Measurements from ENCODE around the gene MIA2.
"Not testable (repeated sequence)": the region's sequence is repeated elsewhere in the genome, so short reads cannot be mapped to it uniquely, and the experiment has no call there.

The MIA2 gene

GRCh38 chr14:39232554-39233415, 930 bp upstream of the MIA2 start:
- peak; percentile 24 for DNase-seq

- DNase-seq, result not testable (repeated sequence)
Observed at GRCh38 chr14:39234986-39235385, 1.3 kb downstream of the MIA2 start.

GRCh38 chr14:39235466-39235865, 1.8 kb downstream of the MIA2 start:
- DNase-seq, result not testable (repeated sequence)

- DNase-seq, result no peak
Observed at GRCh38 chr14:39240769-39241168, 7.1 kb downstream of the MIA2 start.

GRCh38 chr14:39241637-39242036, 7.9 kb downstream of the MIA2 start:
- no peak for DNase-seq

- DNase-seq, result no peak
Observed at GRCh38 chr14:39243831-39244230, 10.1 kb downstream of the MIA2 start.

- no peak for DNase-seq
Observed at GRCh38 chr14:39246618-39247017, 12.9 kb downstream of the MIA2 start.

GRCh38 chr14:39247256-39247655, 13.5 kb downstream of the MIA2 start:
- no peak for DNase-seq

- DNase-seq, result no peak
Observed at GRCh38 chr14:39251547-39251946, 17.8 kb downstream of the MIA2 start.

- DNase-seq, result not testable (repeated sequence)
Observed at GRCh38 chr14:39257388-39257787, 23.7 kb downstream of the MIA2 start.

GRCh38 chr14:39258782-39259545, 25.2 kb downstream of the MIA2 start:
- DNase-seq, result no peak

GRCh38 chr14:39260161-39260560, 26.4 kb downstream of the MIA2 start:
- not testable (repeated sequence) for DNase-seq

- DNase-seq, result not testable (repeated sequence)
Observed at GRCh38 chr14:39262214-39262613, 28.5 kb downstream of the MIA2 start.

GRCh38 chr14:39264057-39264456, 30.3 kb downstream of the MIA2 start:
- no peak for DNase-seq

GRCh38 chr14:39264558-39264957, 30.8 kb downstream of the MIA2 start:
- no peak for DNase-seq

- DNase-seq, result no peak
Observed at GRCh38 chr14:39265033-39265432, 31.3 kb downstream of the MIA2 start.

GRCh38 chr14:39265806-39266524, 32.2 kb downstream of the MIA2 start:
- no peak for DNase-seq

- peak; percentile 41 for DNase-seq
Observed at GRCh38 chr14:39266525-39266870, 32.8 kb downstream of the MIA2 start.

- DNase-seq, result peak; percentile 84
Observed at GRCh38 chr14:39266871-39267607, 33.3 kb downstream of the MIA2 start.

GRCh38 chr14:39267608-39268005, 33.9 kb downstream of the MIA2 start:
- peak; percentile 21 for DNase-seq

- peak; percentile 26 for DNase-seq
Observed at GRCh38 chr14:39268393-39268792, 34.7 kb downstream of the MIA2 start.

- no peak for DNase-seq
Observed at GRCh38 chr14:39272918-39273317, 39.2 kb downstream of the MIA2 start.

GRCh38 chr14:39275395-39275794, 41.7 kb downstream of the MIA2 start:
- DNase-seq, result no peak
